GM23248 (cell line): Measurements from ENCODE around the gene TMEM82.

Experiments
- EZH2 ChIP-seq: fragments of 200-600 bp; sonication (generic); IDR thresholded peaks from 2 replicates; pipeline ENCODE4 v1.6.1; 2018; ENCODE audit warnings: antibody characterized with exemption, mild to moderate bottlenecking; ENCODE audit not compliant: insufficient read depth, poor library complexity, severe bottlenecking
- EZH2phosphoT487 ChIP-seq: fragments of 200-600 bp; sonication (generic); IDR thresholded peaks from 2 replicates; pipeline ENCODE4 v1.6.1; 2018; ENCODE audit warnings: antibody characterized with exemption, moderate library complexity, mild to moderate bottlenecking, low read depth; ENCODE audit not compliant: insufficient read depth

- no peak for TF ChIP-seq EZH2
- no peak for TF ChIP-seq EZH2phosphoT487
Observed at GRCh38 chr1:15785683-15786082, 43.4 kb downstream of the TMEM82 start.
